Ureter (tissue), 1 donor: ENCODE results near the gene DAB2IP. TPM values are rescaled to one million over a fixed set of nuclear protein-coding genes. Genes with fewer than 3 reads are reported as not detected.

ENCODE experiments used
- DNase-seq: peaks from one replicate; pipeline ENCODE4 v3.0.0-alpha.2; 2020; ENCODE audit warnings: low spot score
- total RNA-seq: library from RNA; stranded (reverse); gene quantifications from one replicate; pipeline ENCODE4 v1.2.4, GENCODE V29; 2023
- donor health status: DM: yes; HTN: yes; CAD: no.

Gene DAB2IP
- total RNA-seq, 1 donor from 2014 or later = 103 TPM

DNA sequence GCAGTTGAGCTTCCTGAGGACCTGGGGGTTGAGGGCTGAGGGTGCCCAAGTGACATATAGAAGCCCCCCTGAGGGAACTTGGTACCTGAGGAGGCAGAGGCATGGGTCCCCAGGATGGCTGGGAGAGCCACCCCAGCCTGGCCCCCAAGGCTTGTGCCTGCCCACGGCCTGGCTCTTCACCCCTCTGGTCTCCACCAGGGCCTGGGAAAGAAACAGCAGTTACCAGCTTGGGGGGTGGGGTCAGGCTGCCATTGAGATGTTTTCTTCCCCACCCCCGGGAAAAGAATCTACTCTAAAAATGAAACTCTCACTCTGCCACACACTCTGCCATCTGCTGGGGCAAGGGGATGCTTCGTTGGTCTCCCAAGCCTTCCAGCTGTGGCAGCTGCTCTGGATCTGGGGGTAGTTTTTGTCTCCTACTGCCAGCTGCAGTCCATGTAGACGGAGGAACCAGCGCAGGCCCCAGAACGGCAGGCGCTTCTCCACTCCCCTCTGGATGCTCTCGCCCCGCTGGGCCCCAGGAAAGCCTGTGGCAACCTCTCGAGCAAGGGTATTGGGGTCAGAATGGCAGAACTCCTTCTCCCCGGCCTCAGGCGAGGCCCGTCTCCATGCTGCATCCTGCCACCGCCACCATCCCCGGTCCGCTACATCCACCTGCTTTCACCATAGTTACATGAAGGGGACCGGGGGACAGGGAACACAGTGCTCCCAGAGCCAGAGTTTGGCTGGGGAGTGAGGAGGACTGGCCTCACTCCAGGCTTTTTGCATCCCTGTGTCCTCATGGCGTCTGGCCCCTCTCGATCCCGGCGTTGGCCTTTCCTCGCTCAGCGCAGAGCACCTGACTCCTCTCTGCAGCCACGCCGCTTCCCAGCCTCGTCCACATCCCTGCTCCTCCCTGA is 123.5 kb downstream of the DAB2IP start:
- no peak for DNase-seq

GRCh38 chr9:121776001-121776738 is 124.7 kb downstream of the DAB2IP start:
- no peak for DNase-seq

- DNase-seq = no peak
These were observed 125.6 kb downstream of the DAB2IP start for GRCh38 chr9:121776739-121777637.

GRCh38 chr9:121778252-121779225 is 127.1 kb downstream of the DAB2IP start:
- no peak for DNase-seq

DNA sequence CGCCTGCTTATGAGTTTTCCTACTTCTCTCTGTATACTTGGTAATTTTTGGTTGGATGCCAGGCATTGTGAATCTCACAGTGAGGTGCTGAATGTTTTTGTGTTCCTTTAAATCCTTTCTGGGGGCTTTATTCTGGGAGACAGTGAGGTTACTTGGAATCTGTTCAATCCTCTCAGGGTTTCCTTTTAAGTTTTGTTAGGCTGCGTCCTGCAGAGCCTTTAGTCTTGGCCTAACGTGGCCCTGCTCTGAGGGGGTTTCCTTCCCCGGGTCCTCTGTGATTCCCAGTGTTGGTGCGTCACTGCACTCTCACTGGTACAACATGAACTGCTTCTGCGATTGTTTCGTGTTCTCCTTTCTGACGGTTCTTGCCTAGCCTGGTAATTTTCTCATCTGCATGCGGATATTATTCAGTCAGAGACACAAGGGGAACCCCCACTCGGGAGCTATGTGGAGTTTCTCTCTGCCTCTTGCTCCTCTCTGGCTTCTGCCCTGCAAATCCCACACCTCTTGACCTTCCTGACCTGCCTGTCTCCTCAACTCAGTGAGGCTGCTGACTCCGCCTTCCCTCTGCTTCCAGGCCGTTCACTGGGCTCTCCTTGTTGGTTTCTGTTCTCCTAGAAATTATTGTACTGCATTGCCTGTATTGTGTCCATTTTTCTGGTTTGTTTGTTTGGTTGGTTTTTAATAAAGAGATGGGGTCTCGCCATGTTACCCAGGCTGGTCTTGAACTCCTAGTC is 128.1 kb downstream of the DAB2IP start:
- DNase-seq = no peak

DNA sequence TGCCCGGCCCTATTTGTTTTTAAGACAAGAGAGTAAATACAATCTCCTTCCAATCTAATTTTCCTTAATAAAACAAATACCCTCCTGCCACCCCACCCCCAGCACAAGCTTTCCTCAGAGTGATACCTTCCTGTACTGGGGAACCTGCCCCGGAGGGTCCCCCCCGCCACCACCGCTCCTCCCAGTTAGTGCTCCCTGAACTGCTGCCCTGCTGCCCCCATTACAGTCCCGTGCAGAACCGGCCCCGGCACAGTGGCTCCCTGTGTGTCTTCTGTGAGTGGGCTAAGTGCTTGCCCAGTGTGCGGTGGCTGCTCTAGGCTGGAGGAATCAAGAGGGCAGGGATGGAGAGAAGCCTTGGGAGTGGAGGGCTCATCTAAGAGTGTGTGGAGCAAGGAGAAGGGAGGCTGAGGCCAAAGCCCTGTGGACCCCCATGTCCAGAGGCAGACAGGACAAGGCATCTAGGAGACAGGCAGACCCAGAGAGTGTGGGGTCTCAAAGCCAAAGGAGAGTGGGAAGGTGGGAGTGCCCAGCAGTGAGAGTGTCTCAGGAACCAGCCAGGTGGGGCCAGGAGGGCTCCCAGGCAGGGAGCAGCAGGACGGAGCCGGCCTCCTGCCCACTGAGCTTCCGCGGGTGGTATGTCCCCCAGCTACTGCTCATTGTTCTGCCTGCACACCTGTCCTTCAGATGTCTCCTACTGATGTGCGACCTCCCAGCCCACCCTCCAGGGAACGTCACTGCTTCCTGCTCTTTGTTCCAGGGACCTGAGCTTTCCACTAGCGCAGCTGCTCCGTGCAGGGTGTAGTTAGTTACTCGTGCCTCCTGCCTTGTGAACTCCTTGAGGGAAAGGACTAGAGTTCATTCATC is 129.0 kb downstream of the DAB2IP start:
- DNase-seq = no peak

DNA sequence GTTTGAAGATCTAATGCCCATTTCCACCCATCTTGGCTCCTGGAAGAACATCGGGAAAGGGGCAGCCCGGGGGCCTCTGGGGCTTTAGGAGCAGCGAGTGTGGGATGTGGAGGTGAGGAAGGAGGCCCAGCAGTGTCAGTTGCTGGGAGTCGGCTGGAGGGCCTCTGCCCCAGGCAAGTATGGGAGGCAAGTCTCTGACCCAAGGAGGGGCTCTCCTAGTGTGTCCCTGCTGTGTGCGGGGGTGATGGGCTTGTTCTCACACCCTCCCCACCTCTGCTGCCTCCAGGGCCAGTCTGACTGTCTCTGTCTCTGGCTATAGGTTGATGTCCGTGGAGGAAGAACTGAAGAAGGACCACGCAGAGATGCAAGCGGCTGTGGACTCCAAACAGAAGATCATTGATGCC is 129.7 kb downstream of the DAB2IP start:
- no peak for DNase-seq

- DNase-seq = no peak
These were observed 130.4 kb downstream of the DAB2IP start for GRCh38 chr9:121781701-121782464.

GRCh38 chr9:121782514-121783110 is 131.2 kb downstream of the DAB2IP start:
- no peak for DNase-seq

GRCh38 chr9:121783111-121783510 is 131.7 kb downstream of the DAB2IP start:
- no peak for DNase-seq

- no peak for DNase-seq
These were observed 132.4 kb downstream of the DAB2IP start for GRCh38 chr9:121783521-121784507.

DNA sequence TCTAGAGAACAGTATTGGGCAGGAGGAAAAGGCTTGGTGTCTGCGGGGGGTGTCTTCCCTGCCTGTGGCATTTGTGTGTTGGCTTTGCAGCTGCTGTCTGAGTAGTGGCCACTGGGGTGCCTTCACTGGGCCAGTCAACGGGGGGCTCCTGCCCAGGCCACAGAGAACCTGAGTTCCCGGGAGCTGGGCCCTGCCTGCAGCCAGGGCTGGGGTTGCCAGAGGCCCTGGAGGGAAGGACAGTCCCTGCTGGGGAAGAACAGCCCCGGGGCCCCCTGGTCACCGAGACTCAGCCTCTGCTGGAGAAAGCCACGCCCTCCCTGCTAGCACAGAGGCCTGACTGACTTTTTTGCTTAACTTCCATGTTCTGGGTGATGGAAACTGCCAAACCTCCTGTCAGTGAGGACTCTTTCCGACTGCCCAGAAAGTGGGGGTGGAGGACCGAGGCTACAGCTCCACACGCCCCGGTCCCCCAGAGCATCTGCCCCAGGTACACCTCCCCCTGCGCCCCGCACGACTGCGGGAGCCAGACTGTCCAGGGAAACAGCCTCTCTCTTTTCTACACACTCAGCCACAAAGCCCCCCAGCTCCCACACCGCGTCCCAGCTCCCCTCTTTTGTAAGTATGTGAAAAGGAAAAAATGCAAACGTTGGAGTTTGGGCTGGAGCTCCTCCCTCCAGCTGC is 133.4 kb downstream of the DAB2IP start:
- peak; percentile 38 for DNase-seq

GRCh38 chr9:121785673-121786542 is 134.5 kb downstream of the DAB2IP start:
- DNase-seq = no peak

DNA sequence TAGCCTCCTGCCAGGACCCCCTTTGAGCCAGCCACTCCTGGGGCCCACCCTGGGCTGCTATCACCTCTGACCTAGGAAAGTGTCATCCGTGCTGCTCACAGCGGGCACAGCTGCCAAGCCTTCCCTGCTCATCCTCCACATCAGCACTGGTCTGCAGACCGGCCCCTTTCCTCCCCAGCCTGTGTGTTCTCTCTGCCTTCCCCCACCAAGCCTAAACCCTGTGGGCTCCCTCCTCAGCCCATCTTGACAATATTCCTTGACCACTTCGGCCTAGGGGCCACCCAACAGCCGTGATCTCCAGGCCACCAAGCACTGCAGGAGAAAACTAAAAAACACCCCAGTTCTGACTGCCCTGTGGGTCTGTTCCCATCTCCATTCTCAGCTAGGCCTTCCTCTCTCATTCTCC is 135.1 kb downstream of the DAB2IP start:
- DNase-seq = no peak

GRCh38 chr9:121786998-121787422 is 135.6 kb downstream of the DAB2IP start:
- no peak for DNase-seq
